HG02938 (cell line): Measurements from ENCODE around the gene CTNNA2.

Source experiments
- ATAC-seq: cut with Tn5 transposase; IDR thresholded peaks from one replicate; pipeline ENCODE4 v1.9.1; 2021; ENCODE audit warnings: mild to moderate bottlenecking, moderate library complexity; ENCODE audit not compliant: unreplicated experiment

The CTNNA2 gene

GRCh38 chr2:79700651-79701050 is 187.8 kb downstream of the CTNNA2 start:
- no peak for ATAC-seq

GRCh38 chr2:79702905-79703304 is 190.1 kb downstream of the CTNNA2 start:
- no peak for ATAC-seq

DNA sequence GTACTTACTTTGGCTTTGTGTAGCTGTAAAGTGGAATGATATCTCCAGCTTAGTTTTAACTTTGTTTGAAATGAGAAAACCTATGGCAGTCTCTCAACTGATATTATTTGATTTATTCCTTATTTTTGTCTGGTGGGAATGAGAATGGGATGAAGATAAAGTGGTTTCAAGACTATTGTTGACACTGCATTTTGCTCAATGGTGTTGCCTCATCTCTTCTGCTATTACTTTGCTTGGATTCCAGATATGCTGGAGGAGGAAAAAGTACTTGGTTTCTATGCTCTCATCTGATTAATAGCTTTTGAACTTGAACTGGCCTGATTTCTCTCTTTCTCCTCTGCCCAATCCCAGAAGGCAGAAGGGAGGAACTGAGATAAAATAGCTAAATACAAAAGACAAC is 198.2 kb downstream of the CTNNA2 start:
- ATAC-seq: no peak

GRCh38 chr2:79713131-79713785 is 200.4 kb downstream of the CTNNA2 start:
- ATAC-seq: no peak

- ATAC-seq: no peak
Measured at GRCh38 chr2:79714283-79714682, 201.4 kb downstream of the CTNNA2 start.

GRCh38 chr2:79715338-79715737 is 202.5 kb downstream of the CTNNA2 start:
- no peak for ATAC-seq

DNA sequence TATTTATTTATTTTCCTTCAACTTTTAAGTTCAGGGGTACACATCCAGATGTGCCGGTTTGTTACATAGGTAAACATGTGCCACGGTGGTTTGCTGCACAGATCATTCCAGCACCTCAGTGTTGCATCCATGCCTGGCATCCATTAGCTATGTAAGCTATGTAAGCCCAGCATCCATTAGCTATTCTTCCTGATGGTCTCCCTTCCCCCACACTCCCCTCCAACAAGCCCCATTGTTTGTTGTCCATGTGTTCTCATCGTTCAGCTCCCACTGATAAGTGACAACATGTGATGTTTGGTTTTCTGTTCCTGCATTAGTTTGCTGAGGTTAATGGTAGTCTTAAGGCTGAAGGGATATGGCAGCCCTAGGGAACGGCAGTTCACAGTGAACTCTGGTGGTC is 203.4 kb downstream of the CTNNA2 start:
- ATAC-seq: no peak

DNA sequence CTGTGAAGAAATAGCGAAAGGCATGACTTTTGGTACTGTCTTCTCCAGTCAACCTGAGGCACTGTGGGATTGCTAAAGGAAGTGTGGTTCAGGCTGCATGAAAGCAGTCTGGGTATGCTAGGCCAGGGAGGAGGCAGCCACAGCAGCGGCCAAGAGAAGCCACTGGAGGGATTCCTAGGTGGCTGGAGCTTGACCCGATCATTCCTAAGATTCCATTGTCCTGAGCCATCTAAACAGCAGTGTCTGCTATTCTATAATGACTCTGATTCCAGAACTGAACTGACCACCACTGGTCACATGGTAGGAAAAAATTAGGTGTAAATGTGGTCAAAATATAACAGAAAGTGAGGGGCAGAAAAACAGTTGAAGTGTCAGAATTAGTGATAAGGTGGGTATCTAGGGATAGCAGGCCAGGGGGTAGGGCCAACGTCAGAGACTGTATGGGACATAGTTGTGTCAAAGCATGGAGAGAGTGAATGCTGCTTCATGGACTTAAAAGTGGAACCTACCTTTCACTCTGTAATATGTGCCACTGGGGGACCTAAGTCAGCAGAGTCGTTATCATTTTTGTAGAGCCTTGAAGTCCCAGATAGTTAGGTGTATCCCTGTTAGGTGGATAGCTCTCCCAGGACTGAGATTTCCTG is 204.6 kb downstream of the CTNNA2 start:
- ATAC-seq: no peak

DNA sequence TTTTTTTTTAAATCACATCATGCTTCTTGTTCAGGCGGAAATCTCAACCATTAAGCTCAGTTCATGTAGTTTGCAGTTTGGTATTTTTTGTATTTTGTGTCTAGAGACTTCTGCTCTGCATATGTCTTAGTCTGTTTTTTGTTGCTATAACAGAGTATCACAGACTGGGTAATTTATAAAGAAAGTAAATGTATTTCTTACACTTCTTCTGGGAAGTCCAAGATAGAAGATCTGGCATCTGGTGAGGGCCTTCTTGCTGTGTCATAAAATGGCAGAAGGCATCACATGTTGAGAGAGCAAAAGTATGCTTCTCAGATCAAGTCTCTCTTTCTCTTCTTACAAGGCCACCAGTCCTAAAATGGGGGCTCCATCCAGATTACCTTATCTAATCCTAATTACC is 208.2 kb downstream of the CTNNA2 start:
- ATAC-seq: no peak

DNA sequence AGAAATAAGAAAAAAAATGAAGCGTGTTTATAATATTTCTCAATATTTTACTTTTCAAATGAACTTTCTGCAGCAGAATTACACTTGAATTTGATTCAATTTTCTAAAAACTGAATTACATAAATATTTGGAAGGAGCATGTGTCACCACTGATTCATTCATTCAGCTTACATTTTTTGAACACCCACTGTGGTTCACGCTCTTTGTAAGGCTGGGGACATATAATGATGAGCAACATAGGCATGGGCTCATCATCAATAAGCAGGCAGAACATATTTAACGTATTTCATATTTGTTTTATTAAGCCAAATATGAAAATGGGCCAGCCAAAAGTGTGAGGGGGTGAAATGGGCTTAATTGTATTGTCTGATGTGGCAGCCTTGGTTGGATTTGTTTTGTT is 209.1 kb downstream of the CTNNA2 start:
- no peak for ATAC-seq

DNA sequence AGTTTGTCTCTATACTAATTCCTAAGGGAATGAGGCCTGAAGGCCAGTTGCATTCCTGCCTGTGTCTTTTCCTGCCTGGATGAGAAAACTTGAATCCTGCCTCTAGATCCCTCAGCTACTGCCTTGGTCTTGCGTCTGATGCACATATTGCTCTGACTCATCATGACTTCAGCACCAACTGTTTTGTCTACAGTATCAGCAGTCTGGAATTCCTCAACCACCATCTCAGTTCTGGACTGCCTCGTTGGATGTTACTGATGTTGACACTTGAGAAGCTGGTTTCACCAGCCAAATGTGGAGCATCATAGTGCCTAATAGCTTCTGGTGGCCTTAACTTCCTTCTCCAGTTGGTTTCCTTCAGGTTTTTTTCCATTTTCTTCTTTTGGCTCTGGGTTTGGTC is 211.0 kb downstream of the CTNNA2 start:
- no peak for ATAC-seq

DNA sequence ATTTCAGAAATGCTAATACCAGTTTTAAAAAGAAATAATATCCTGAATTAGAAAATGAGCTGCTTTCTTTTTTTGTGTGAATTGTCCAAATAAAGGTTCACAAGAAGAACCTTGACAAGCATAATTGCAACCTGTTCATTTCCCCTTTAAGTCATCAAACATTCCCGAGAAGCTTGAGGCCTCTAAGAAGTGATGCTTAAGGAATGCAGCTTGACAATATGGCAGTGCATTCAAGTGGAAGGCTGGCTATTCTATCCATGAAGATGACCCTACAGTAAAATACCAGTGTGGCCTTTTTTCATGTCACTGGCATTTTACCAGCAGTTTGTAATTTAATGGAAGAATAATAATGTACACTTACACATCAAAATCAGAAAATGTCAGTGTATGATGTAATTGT is 216.7 kb downstream of the CTNNA2 start:
- no peak for ATAC-seq

GRCh38 chr2:79734518-79734917 is 221.7 kb downstream of the CTNNA2 start:
- ATAC-seq: no peak

DNA sequence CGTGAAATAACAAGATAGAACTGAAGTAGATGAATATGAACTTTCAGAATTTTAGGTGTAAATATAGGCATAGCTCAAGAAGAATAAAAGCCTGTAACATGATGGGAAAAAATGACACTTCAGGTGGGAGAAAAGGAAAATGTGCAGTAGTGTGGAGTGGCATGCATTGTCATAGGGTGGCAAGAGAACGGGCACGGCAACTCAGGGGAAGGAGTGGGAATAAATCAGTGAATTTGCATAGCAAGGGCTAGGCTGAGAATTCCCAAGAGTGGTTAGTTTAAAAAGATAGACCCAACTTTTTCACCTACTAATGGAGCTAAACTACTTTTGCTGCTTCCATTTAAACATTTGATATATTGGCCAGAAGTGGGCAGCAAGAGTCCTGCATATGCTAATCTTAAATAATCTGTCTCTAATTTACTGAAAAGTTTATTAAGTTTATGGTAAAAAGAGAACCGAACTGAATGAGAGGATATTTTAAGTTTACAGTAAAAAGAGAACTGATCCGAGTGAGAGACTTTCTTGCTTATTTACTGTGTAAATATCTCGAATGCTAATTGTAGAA is 228.1 kb downstream of the CTNNA2 start:
- no peak for ATAC-seq

DNA sequence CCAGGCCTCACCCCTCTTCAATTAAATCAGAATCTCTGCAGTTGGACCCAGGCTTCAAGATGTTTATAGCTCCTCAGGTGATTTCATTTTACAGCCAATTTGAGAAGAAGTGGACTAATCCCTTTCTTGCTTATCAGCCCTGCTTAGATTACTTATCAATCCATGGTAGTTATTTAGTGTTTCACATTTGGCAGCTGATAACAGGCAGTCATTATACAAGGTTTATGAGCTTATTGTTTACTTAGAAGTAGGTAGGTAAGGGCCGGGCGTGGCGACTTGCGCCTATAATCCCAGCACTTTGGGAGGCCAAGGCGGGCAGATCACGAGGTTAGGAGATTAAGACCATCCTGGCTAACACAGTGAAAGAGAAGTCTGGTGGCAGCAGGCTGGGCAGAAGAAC is 237.5 kb downstream of the CTNNA2 start:
- no peak for ATAC-seq

DNA sequence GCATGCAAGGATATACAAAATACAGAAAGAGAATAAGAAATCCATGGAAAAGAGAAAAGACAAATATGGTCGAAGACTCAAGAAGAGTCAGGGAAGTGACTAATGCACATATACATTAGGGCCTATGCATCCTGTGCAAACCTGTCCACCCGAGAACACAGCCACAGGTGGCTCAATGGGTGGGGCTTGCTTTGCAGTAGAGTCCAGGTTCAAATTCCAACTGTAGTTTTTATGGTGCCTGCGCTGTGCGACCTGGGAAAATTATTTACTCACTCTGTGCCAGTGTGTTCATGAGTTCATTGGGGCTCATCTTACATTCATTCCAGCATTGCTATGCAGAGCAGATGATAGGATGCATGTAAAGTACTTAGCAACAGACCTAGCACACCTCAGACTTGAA is 244.7 kb downstream of the CTNNA2 start:
- ATAC-seq: no peak

- ATAC-seq: no peak
Measured at GRCh38 chr2:79758042-79758441, 245.2 kb downstream of the CTNNA2 start.

DNA sequence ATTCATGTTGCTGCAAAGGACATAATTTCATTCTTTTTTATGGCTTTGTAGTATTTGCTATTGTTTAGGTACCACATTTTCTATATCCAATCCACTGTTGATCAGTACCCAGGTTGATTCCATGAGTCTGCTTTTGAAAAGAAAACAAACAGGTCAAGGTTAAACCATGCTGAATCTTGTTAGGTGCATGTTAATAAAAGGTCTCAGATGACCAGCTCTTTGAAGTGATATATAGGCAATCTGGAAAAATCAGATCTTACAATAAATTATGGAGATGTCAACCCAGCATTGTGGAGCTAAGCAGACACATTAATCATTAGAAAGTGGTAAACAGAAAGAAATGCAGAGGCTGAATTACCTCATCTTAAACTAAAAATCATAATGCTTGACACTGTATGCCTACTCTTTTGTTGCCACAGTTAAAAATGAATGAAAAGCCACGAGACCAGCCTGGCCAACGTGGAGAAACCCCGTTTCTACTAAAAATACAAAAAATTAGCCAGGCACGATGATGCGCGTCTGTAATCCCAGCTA is 246.0 kb downstream of the CTNNA2 start:
- no peak for ATAC-seq

- no peak for ATAC-seq
Measured at GRCh38 chr2:79770926-79771325, 258.1 kb downstream of the CTNNA2 start.

DNA sequence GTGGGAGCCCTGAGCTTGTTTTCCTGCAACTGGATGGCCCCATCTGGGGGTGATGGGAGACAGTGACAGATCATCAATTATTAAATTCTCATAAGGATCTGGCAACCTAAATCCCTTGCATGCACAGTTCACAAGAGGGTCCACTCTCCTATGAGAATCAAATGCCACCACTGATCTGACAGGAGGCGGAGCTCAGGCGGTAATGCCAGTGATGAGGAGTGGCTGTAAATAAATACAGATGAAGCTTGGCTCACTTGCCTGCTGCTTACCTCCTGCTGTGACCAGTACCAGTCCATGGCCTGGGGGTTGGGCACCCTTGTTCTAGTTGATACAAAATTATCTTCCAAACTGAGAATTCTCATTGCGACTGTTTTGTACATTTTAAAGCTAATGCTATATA is 258.6 kb downstream of the CTNNA2 start:
- ATAC-seq: no peak

- no peak for ATAC-seq
Measured at GRCh38 chr2:79774016-79774415, 261.2 kb downstream of the CTNNA2 start.

DNA sequence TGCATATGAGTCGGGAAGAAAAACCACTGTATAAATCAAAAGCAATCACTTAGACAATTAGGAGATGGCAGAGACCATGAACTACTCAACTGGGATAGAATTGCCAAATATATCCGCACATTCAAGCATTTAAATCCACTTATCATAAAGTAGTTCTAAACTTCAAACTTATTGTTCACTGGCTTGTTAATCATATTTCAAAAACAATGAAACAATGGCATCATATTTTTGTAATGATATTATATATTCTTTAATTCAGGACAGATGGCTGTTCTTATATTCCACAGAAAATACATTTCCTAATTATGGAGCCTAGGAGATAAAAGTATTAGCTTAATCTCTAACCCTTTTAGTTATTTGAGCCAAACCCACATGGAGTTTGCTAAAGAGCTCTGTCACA is 263.6 kb downstream of the CTNNA2 start:
- ATAC-seq: no peak
